NCI-H2196 treated with DMSO at 0.1 percent for 48 hours (cell line): ENCODE data around the gene ROBO4.

Experiments
- DNase-seq: peaks from one replicate; lab custom pipeline; 2025; ENCODE audit not compliant: unreplicated experiment; lab: John Stamatoyannopoulos, UW

Gene ROBO4

GRCh38 chr11:124897674-124898262 is at the start of gene ROBO4:
TSS of gene ROBO4 (minus strand) at chr11:124897865. CDS start at chr11:124897795, 70 bp downstream.
- no peak for DNase-seq

GRCh38 chr11:124946735-124947141 is 49.1 kb upstream of the ROBO4 start:
- DNase-seq, result no peak

- no peak for DNase-seq
Measured at GRCh38 chr11:124945826-124946225, 48.2 kb upstream of the ROBO4 start.

- DNase-seq, result no peak
Measured at GRCh38 chr11:124944565-124944964, 46.9 kb upstream of the ROBO4 start.

- DNase-seq, result no peak
Measured at GRCh38 chr11:124943741-124944140, 46.1 kb upstream of the ROBO4 start.

GRCh38 chr11:124943254-124943616 is 45.6 kb upstream of the ROBO4 start:
- DNase-seq, result no peak

GRCh38 chr11:124942466-124943253 is 45.0 kb upstream of the ROBO4 start:
- no peak for DNase-seq

GRCh38 chr11:124941703-124942102 is 44.0 kb upstream of the ROBO4 start:
- no peak for DNase-seq

GRCh38 chr11:124938970-124939369 is 41.3 kb upstream of the ROBO4 start:
- no peak for DNase-seq

- DNase-seq, result no peak
Measured at GRCh38 chr11:124938206-124938765, 40.6 kb upstream of the ROBO4 start.

- DNase-seq, result no peak
Measured at GRCh38 chr11:124937336-124937935, 39.8 kb upstream of the ROBO4 start.

- no peak for DNase-seq
Measured at GRCh38 chr11:124935548-124936514, 38.2 kb upstream of the ROBO4 start, which contains the start of gene HEPACAM. TSS of gene HEPACAM (minus strand) at chr11:124936047. CDS start at chr11:124936006, 41 bp downstream.

GRCh38 chr11:124934862-124935547 is 37.3 kb upstream of the ROBO4 start:
- DNase-seq, result no peak

- no peak for DNase-seq
Measured at GRCh38 chr11:124930799-124931198, 33.1 kb upstream of the ROBO4 start.

- no peak for DNase-seq
Measured at GRCh38 chr11:124928942-124929665, 31.4 kb upstream of the ROBO4 start.

- DNase-seq, result no peak
Measured at GRCh38 chr11:124923296-124923695, 25.6 kb upstream of the ROBO4 start.

- no peak for DNase-seq
Measured at GRCh38 chr11:124922831-124923230, 25.2 kb upstream of the ROBO4 start.

GRCh38 chr11:124920870-124921609 is 23.4 kb upstream of the ROBO4 start:
- peak; percentile 55 for DNase-seq

GRCh38 chr11:124920356-124920755 is 22.7 kb upstream of the ROBO4 start:
- no peak for DNase-seq
